Measurements from ENCODE around the gene TMPRSS15. TPM values are rescaled to one million over a fixed set of nuclear protein-coding genes. Genes with fewer than 3 reads are reported as not detected.

TMPRSS15 gene
- total RNA-seq, 1 experiment from 2014 or later, result not detected

DNA sequence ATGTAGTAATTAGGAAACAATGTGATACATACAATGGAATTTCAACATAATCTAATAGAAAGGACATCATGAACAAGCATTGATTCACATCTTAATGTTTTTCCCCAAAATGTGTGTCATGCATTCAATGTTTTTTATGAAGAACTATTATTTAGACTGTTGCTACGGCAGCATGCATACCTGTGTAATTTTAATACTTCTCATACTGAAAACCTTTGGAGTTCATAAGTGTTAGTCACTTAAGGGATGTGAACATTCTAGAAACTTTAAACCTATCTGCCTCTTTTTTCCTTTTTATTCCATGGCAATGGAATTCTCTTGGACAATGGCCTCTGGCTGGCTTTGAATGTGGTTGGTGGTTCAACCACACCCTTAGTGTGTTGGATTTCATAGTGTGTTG lies 48.6 kb downstream of the TMPRSS15 start:
- ChIA-PET POLR2A (no interaction called here), CTCF (no interaction called here)
- H3K27me3 Mint-ChIP-seq (ENCODE audit: low read depth), result no peaks in the 10 kb centered on the region
- no peak overlapping the region for H3K27ac Mint-ChIP-seq
- ATAC-seq (no peak), DNase-seq (ENCODE audit: low spot score) (no peak)
- H3K9me3 Mint-ChIP-seq, result no peaks in the 10 kb centered on the region
- TF ChIP-seq, protein P1, sequence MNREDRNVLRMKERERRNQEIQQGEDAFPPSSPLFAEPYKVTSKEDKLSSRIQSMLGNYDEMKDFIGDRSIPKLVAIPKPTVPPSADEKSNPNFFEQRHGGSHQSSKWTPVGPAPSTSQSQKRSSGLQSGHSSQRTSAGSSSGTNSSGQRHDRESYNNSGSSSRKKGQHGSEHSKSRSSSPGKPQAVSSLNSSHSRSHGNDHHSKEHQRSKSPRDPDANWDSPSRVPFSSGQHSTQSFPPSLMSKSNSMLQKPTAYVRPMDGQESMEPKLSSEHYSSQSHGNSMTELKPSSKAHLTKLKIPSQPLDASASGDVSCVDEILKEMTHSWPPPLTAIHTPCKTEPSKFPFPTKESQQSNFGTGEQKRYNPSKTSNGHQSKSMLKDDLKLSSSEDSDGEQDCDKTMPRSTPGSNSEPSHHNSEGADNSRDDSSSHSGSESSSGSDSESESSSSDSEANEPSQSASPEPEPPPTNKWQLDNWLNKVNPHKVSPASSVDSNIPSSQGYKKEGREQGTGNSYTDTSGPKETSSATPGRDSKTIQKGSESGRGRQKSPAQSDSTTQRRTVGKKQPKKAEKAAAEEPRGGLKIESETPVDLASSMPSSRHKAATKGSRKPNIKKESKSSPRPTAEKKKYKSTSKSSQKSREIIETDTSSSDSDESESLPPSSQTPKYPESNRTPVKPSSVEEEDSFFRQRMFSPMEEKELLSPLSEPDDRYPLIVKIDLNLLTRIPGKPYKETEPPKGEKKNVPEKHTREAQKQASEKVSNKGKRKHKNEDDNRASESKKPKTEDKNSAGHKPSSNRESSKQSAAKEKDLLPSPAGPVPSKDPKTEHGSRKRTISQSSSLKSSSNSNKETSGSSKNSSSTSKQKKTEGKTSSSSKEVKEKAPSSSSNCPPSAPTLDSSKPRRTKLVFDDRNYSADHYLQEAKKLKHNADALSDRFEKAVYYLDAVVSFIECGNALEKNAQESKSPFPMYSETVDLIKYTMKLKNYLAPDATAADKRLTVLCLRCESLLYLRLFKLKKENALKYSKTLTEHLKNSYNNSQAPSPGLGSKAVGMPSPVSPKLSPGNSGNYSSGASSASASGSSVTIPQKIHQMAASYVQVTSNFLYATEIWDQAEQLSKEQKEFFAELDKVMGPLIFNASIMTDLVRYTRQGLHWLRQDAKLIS (CRISPR knock-in tag; IDR thresholded peaks at IDR 0.05; ENCODE audit: borderline replicate concordance), result no peak
- TF ChIP-seq, protein P2, sequence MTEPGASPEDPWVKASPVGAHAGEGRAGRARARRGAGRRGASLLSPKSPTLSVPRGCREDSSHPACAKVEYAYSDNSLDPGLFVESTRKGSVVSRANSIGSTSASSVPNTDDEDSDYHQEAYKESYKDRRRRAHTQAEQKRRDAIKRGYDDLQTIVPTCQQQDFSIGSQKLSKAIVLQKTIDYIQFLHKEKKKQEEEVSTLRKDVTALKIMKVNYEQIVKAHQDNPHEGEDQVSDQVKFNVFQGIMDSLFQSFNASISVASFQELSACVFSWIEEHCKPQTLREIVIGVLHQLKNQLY (CRISPR knock-in tag; IDR thresholded peaks at IDR 0.05), result no peak
- TF ChIP-seq, protein P3, sequence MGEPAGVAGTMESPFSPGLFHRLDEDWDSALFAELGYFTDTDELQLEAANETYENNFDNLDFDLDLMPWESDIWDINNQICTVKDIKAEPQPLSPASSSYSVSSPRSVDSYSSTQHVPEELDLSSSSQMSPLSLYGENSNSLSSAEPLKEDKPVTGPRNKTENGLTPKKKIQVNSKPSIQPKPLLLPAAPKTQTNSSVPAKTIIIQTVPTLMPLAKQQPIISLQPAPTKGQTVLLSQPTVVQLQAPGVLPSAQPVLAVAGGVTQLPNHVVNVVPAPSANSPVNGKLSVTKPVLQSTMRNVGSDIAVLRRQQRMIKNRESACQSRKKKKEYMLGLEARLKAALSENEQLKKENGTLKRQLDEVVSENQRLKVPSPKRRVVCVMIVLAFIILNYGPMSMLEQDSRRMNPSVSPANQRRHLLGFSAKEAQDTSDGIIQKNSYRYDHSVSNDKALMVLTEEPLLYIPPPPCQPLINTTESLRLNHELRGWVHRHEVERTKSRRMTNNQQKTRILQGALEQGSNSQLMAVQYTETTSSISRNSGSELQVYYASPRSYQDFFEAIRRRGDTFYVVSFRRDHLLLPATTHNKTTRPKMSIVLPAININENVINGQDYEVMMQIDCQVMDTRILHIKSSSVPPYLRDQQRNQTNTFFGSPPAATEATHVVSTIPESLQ (CRISPR knock-in tag; IDR thresholded peaks at IDR 0.05), result no peak
- no peaks in the 10 kb centered on the region for H3K4me1 Mint-ChIP-seq
- H3K36me3 Mint-ChIP-seq, result no peaks in the 10 kb centered on the region
- H3K4me3 Mint-ChIP-seq, result no peak overlapping the region

DNA sequence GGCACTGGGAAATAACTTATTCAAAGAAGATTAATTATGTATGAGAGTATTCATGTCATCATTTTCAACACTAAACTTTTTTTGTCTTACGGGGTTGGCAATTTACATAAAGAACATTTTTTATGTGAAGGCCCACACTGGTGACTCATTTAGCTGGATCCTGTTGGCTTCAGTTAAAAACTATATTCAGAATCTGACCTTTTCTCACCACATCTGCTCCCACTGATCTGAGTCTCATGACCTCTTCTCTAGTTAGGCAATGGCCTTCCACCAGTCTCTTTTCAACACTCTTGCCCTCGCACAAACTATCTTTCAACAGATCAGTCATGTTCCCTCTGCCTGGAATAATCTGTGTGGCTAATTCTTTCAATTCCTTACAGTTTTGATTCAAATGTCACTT lies 53.4 kb downstream of the TMPRSS15 start:
- ATAC-seq (no peak), DNase-seq (ENCODE audit: low spot score) (no peak)
- TF ChIP-seq, protein P4, sequence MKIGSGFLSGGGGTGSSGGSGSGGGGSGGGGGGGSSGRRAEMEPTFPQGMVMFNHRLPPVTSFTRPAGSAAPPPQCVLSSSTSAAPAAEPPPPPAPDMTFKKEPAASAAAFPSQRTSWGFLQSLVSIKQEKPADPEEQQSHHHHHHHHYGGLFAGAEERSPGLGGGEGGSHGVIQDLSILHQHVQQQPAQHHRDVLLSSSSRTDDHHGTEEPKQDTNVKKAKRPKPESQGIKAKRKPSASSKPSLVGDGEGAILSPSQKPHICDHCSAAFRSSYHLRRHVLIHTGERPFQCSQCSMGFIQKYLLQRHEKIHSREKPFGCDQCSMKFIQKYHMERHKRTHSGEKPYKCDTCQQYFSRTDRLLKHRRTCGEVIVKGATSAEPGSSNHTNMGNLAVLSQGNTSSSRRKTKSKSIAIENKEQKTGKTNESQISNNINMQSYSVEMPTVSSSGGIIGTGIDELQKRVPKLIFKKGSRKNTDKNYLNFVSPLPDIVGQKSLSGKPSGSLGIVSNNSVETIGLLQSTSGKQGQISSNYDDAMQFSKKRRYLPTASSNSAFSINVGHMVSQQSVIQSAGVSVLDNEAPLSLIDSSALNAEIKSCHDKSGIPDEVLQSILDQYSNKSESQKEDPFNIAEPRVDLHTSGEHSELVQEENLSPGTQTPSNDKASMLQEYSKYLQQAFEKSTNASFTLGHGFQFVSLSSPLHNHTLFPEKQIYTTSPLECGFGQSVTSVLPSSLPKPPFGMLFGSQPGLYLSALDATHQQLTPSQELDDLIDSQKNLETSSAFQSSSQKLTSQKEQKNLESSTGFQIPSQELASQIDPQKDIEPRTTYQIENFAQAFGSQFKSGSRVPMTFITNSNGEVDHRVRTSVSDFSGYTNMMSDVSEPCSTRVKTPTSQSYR (CRISPR knock-in tag; IDR thresholded peaks at IDR 0.05), result no peak
- TF ChIP-seq ZNF396 (CRISPR knock-in tag; IDR thresholded peaks at IDR 0.05; ENCODE audit: borderline replicate concordance) (no peak), ZNF423 (CRISPR knock-in tag; IDR thresholded peaks at IDR 0.05) (no peak), FOXP1 (CRISPR knock-in tag; IDR thresholded peaks at IDR 0.05; ENCODE audit: borderline replicate concordance) (no peak), KAT7 (CRISPR knock-in tag; IDR thresholded peaks at IDR 0.05; ENCODE audit: borderline replicate concordance) (no peak), JUN (CRISPR knock-in tag; IDR thresholded peaks at IDR 0.05) (no peak), ZNF219 (CRISPR knock-in tag; IDR thresholded peaks at IDR 0.05; ENCODE audit: borderline replicate concordance) (no peak)
- TF ChIP-seq, protein P5, sequence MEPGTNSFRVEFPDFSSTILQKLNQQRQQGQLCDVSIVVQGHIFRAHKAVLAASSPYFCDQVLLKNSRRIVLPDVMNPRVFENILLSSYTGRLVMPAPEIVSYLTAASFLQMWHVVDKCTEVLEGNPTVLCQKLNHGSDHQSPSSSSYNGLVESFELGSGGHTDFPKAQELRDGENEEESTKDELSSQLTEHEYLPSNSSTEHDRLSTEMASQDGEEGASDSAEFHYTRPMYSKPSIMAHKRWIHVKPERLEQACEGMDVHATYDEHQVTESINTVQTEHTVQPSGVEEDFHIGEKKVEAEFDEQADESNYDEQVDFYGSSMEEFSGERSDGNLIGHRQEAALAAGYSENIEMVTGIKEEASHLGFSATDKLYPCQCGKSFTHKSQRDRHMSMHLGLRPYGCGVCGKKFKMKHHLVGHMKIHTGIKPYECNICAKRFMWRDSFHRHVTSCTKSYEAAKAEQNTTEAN (CRISPR knock-in tag; IDR thresholded peaks at IDR 0.05), result no peak
- TF ChIP-seq, protein P6, sequence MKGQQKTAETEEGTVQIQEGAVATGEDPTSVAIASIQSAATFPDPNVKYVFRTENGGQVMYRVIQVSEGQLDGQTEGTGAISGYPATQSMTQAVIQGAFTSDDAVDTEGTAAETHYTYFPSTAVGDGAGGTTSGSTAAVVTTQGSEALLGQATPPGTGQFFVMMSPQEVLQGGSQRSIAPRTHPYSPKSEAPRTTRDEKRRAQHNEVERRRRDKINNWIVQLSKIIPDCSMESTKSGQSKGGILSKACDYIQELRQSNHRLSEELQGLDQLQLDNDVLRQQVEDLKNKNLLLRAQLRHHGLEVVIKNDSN (CRISPR knock-in tag; IDR thresholded peaks at IDR 0.05), result no peak
- TF ChIP-seq, protein P7, sequence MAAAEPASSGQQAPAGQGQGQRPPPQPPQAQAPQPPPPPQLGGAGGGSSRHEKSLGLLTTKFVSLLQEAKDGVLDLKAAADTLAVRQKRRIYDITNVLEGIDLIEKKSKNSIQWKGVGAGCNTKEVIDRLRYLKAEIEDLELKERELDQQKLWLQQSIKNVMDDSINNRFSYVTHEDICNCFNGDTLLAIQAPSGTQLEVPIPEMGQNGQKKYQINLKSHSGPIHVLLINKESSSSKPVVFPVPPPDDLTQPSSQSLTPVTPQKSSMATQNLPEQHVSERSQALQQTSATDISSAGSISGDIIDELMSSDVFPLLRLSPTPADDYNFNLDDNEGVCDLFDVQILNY (CRISPR knock-in tag; IDR thresholded peaks at IDR 0.05), result no peak
- TF ChIP-seq, protein P8, sequence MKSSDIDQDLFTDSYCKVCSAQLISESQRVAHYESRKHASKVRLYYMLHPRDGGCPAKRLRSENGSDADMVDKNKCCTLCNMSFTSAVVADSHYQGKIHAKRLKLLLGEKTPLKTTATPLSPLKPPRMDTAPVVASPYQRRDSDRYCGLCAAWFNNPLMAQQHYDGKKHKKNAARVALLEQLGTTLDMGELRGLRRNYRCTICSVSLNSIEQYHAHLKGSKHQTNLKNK (CRISPR knock-in tag; IDR thresholded peaks at IDR 0.05), result no peak
- no peaks in the 10 kb centered on the region for H3K4me1 Mint-ChIP-seq
- H3K4me3 Mint-ChIP-seq, result no peak overlapping the region
- POLR2A ChIA-PET, result no interaction called here
- H3K27ac Mint-ChIP-seq, result no peak overlapping the region
- CTCF ChIA-PET, result no interaction called here
- no peaks in the 10 kb centered on the region for H3K36me3 Mint-ChIP-seq
- no peaks in the 10 kb centered on the region for H3K27me3 Mint-ChIP-seq (ENCODE audit: low read depth)
- no peaks in the 10 kb centered on the region for H3K9me3 Mint-ChIP-seq

Measured in WTC11 (cell line).